ENCODE measurements around the gene NUAK2. TPM values are rescaled to one million over a fixed set of nuclear protein-coding genes. Genes with fewer than 3 reads are reported as not detected.
A peak's percentile ranks its signal among the peaks of the same experiment; 100 is the strongest.

NUAK2 gene
- total RNA-seq, 2 experiments from 2014 or later, result 5.3 to 9.1 TPM

GRCh38 chr1:205319081-205320018 is 2.2 kb downstream of the NUAK2 start:
- no TSS peak for BruUV-seq (replicated peaks)
- H3K4me1 ChIP-seq (ENCODE audit: insufficient read depth, low read length, poor library complexity, severe bottlenecking), result peaks cover 70% of the 10 kb centered on the region
- ChIA-PET CTCF (ENCODE audit: unreplicated experiment) (interaction anchor here (1.1 to 1.5 kb wide), 3 partner anchors 33 to 46 kb away, joined by 3 to 10 read pairs (median 5); no protein-coding TSS in a partner anchor), POLR2A (interaction anchor here (0.5 to 15.8 kb wide), 10 partner anchors 25 to 1508 kb away, joined by 3 to 162 read pairs (median 4); no protein-coding TSS in a partner anchor)
- intact Hi-C loops (cut with micrococcal nuclease; ENCODE audit: unreplicated experiment), result loop anchor here (2.0 to 10.0 kb wide), 3 partner anchors 19 to 1995 kb away; partner anchors contain the start of gene MDM4
- TF ChIP-seq EZH2phosphoT487 (IDR thresholded peaks at IDR 0.05; ENCODE audit: borderline replicate concordance, low read depth, low read length), result no peak
- peak overlapping the region; percentile 94 for H3K4me2 ChIP-seq (ENCODE audit: low read length)
- peaks cover 43% of the 10 kb centered on the region; the same call in 1 of the 2 replicates for H3K79me2 ChIP-seq (ENCODE audit: insufficient read depth, low read depth, low read length)
- DNase-seq (ENCODE audit: low spot score), result peak; percentile 46
- H3K4me3 ChIP-seq (ENCODE audit: low read depth, low read length, poor library complexity, severe bottlenecking), result peak overlapping the region; percentile 75
- H3K9me2 ChIP-seq (ENCODE audit: insufficient read depth, low read length), result no peaks in the 10 kb centered on the region
- peaks cover 4% of the 10 kb centered on the region; the same call in 1 of the 2 replicates for H4K20me1 ChIP-seq (ENCODE audit: insufficient read depth, low read length)
- H3K36me3 ChIP-seq (ENCODE audit: insufficient read depth, low read length), result no peaks in the 10 kb centered on the region
- H2AFZ ChIP-seq (ENCODE audit: low read length), result no peak overlapping the region
- H3K27ac ChIP-seq (ENCODE audit: low read depth, low read length, poor library complexity, severe bottlenecking), result peak overlapping the region; percentile 37
- H3K9me3 ChIP-seq (ENCODE audit: low read length), result no peaks in the 10 kb centered on the region

- Histone ChIP-seq H3K79me2 (ENCODE audit: insufficient read depth, low read depth, low read length) (peaks cover 53% of the 10 kb centered on the region; the same call in 1 of the 2 replicates), H2AFZ (ENCODE audit: low read length) (no peak overlapping the region), H3K9me2 (ENCODE audit: insufficient read depth, low read length) (no peaks in the 10 kb centered on the region), H4K20me1 (ENCODE audit: insufficient read depth, low read length) (peaks cover 4% of the 10 kb centered on the region; the same call in 1 of the 2 replicates), H3K4me3 (ENCODE audit: low read depth, low read length, poor library complexity, severe bottlenecking) (no peak overlapping the region), H3K27ac (ENCODE audit: low read depth, low read length, poor library complexity, severe bottlenecking) (no peak overlapping the region), H3K36me3 (ENCODE audit: insufficient read depth, low read length) (no peaks in the 10 kb centered on the region), H3K9me3 (ENCODE audit: low read length) (no peaks in the 10 kb centered on the region), H3K4me2 (ENCODE audit: low read length) (peak overlapping the region; percentile 94), H3K4me1 (ENCODE audit: insufficient read depth, low read length, poor library complexity, severe bottlenecking) (peaks cover 79% of the 10 kb centered on the region)
- intact Hi-C loops (cut with micrococcal nuclease; ENCODE audit: unreplicated experiment), result loop anchor here (10.0 kb wide), 2 partner anchors 804 to 1994 kb away; partner anchors contain the start of gene MDM4
- BruUV-seq (replicated peaks), result no TSS peak
- no peak for TF ChIP-seq CTCF (conservative IDR thresholded peaks at IDR 0.05; ENCODE audit: low read length)
- no peak for TF ChIP-seq EZH2phosphoT487 (IDR thresholded peaks at IDR 0.05; ENCODE audit: borderline replicate concordance, low read depth, low read length)
- POLR2A ChIA-PET, result interaction anchor here (0.5 to 15.8 kb wide), 4 partner anchors 33 to 1507 kb away, joined by 3 to 162 read pairs (median 4); no protein-coding TSS in a partner anchor
- CTCF ChIA-PET (ENCODE audit: unreplicated experiment), result interaction anchor here (0.6 to 1.3 kb wide), 4 partner anchors 17 to 694 kb away, joined by 3 to 5 read pairs (median 3); no protein-coding TSS in a partner anchor
- no peak for DNase-seq (ENCODE audit: low spot score)
Measured at GRCh38 chr1:205318231-205318991, 3.1 kb downstream of the NUAK2 start.

Data from OCI-LY7 (cell line).